BJ (cell line): ENCODE results near the gene PDE4D. TPM values are rescaled to one million over a fixed set of nuclear protein-coding genes. Genes with fewer than 3 reads are reported as not detected.

Experiments
- CTCF ChIA-PET: fragments of 350-600 bp; formaldehyde crosslinking; extraction: SDS; loops from one replicate; lab custom pipeline; 2021; ENCODE audit warnings: antibody characterized with exemption, inconsistent platforms; lab: Yijun Ruan, JAX
- POLR2A ChIA-PET: fragments of 300-600 bp; sonication (Branson Sonifier 250); formaldehyde crosslinking; extraction: SDS; loops from one replicate; lab custom pipeline; 2021; ENCODE audit warnings: antibody characterized with exemption; lab: Charles Lee
- DNase-seq: peaks from one replicate; pipeline ENCODE4 v3.0.0-alpha.2; 2011; ENCODE audit warnings: low read depth
- H3K27me3 ChIP-seq: 2 replicates; pipeline ENCODE4 v1.6.0; 2011; ENCODE audit warnings: low read length; ENCODE audit not compliant: control insufficient read depth, insufficient read depth
- H3K36me3 ChIP-seq: 2 replicates; pipeline ENCODE4 v1.5.1; 2011; ENCODE audit warnings: low read length; ENCODE audit not compliant: control insufficient read depth, insufficient read depth
- H3K4me3 ChIP-seq: 2 replicates; pipeline ENCODE4 v1.5.1; 2011; ENCODE audit warnings: low read depth, mild to moderate bottlenecking, control low read depth, low read length
- CTCF ChIP-seq: IDR thresholded peaks from 2 replicates; pipeline ENCODE4 v1.5.1; 2011; ENCODE audit warnings: low read depth, mild to moderate bottlenecking, control low read depth, inconsistent platforms, low read length, moderate library complexity; ENCODE audit not compliant: insufficient read depth
- polyA plus RNA-seq: library from polyadenylated mRNA; depleted of rRNA; stranded (reverse); fragments of >200 nt; gene quantifications from 2 replicates; pipeline ENCODE4 v1.2.3, GENCODE V29; 2011

Gene PDE4D
- polyA plus RNA-seq, 1 experiment = 2.8 TPM

- ChIA-PET CTCF (interaction anchor here (1.2 kb wide), 1 partner anchor 21 kb away, joined by 4 read pairs; no protein-coding TSS in a partner anchor), POLR2A (no interaction called here)
- TF ChIP-seq CTCF = no peak
- Histone ChIP-seq H3K36me3 (no peaks in the 10 kb centered on the region), H3K4me3 (no peak overlapping the region), H3K27me3 (no peaks in the 10 kb centered on the region)
- DNase-seq = no peak
Observed at GRCh38 chr5:59652449-59652848, 241.1 kb downstream of the PDE4D start.

GRCh38 chr5:59648949-59649921, 244.3 kb downstream of the PDE4D start:
- H3K36me3 ChIP-seq = no peaks in the 10 kb centered on the region
- no peaks in the 10 kb centered on the region for H3K27me3 ChIP-seq
- CTCF ChIA-PET = no interaction called here
- DNase-seq = no peak
- POLR2A ChIA-PET = no interaction called here
- H3K4me3 ChIP-seq = no peak overlapping the region
- no peak for TF ChIP-seq CTCF

GRCh38 chr5:59648038-59648831, 245.3 kb downstream of the PDE4D start:
- Histone ChIP-seq H3K36me3 (no peaks in the 10 kb centered on the region), H3K4me3 (no peak overlapping the region), H3K27me3 (no peaks in the 10 kb centered on the region)
- no peak for TF ChIP-seq CTCF
- DNase-seq = no peak
- ChIA-PET CTCF (no interaction called here), POLR2A (no interaction called here)

- ChIA-PET CTCF (no interaction called here), POLR2A (no interaction called here)
- DNase-seq = no peak
- H3K27me3 ChIP-seq = no peaks in the 10 kb centered on the region
- H3K4me3 ChIP-seq = no peak overlapping the region
- no peaks in the 10 kb centered on the region for H3K36me3 ChIP-seq
- TF ChIP-seq CTCF = no peak
Observed at GRCh38 chr5:59645380-59645779, 248.1 kb downstream of the PDE4D start.

GRCh38 chr5:59640411-59640810, 253.1 kb downstream of the PDE4D start:
- POLR2A ChIA-PET = no interaction called here
- TF ChIP-seq CTCF = no peak
- no peak overlapping the region for H3K4me3 ChIP-seq
- DNase-seq = no peak
- H3K27me3 ChIP-seq = no peaks in the 10 kb centered on the region
- H3K36me3 ChIP-seq = no peaks in the 10 kb centered on the region
- CTCF ChIA-PET = no interaction called here
